Left lung (tissue), 10 donors: ENCODE measurements around the gene PBX4. TPM values are rescaled to one million over a fixed set of nuclear protein-coding genes. Genes with fewer than 3 reads are reported as not detected.

Source experiments
- ATAC-seq: fragments of 200-7000 bp; cut with Tn5 transposase; one replicate; pipeline ENCODE4 v1.9.1; 2020; ENCODE audit warnings: moderate library complexity
- DNase-seq, 4 donors: peaks; one replicate each; pipeline ENCODE4 v3.0.0-alpha.2; 2013 to 2020
- H3K27ac ChIP-seq, 2 donors: fragments of 200-600 bp; sonication (generic) in 1 of 2; one replicate each; pipeline versions ENCODE4 v1.5.0 to v1.8.0; 2020 to 2021
- H3K27me3 ChIP-seq, 2 donors: fragments of 200-600 bp; sonication (generic) in 1 of 2; one replicate each; pipeline versions ENCODE4 v1.5.0 to v1.8.0; 2020 to 2021
- H3K36me3 ChIP-seq, 2 donors: fragments of 200-600 bp; sonication (generic) in 1 of 2; one replicate each; pipeline versions ENCODE4 v1.5.0 to v1.8.0; 2020 to 2021
- H3K4me1 ChIP-seq, 2 donors: fragments of 200-600 bp; one replicate each; pipeline ENCODE4 v1.8.0; 2021
- H3K4me3 ChIP-seq, 2 donors: fragments of 200-600 bp; sonication (generic) in 1 of 2; one replicate each; pipeline versions ENCODE4 v1.5.0 to v1.8.0; 2020 to 2021; ENCODE audit warnings: mild to moderate bottlenecking in 1 of 2
- H3K9me3 ChIP-seq, 2 donors: fragments of 200-600 bp; sonication (generic) in 1 of 2; one replicate each; pipeline versions ENCODE4 v1.5.0 to v1.8.0; 2020 to 2021
- CTCF ChIP-seq, 2 donors: fragments of 200-600 bp; sonication (generic) in 1 of 2; IDR thresholded peaks; one replicate each; pipeline versions ENCODE4 v1.5.0 to v1.8.0; 2021; ENCODE audit warnings: antibody characterized with exemption in 2 of 2
- intact Hi-C, 2 donors: fragments of 100-400 bp; cut with DNase I; formaldehyde crosslinking; loops; one replicate each; pipeline versions ENCODE4 v1.11.2 to v1.14.2; 2022
- polyA plus RNA-seq, 6 donors: library from polyadenylated mRNA; unstranded; fragments of 120-200 nt; gene quantifications; one replicate each; pipeline ENCODE4 v1.2.1, GENCODE V29; 2013; ENCODE audit not compliant: insufficient read length in 6 of 6
- total RNA-seq, 2 donors: library from RNA; stranded (reverse); fragmentation: NEBNext Ultra II Directional; extraction: Animal tissue kit (Norgen Biotek cat#: 25700); gene quantifications; one replicate each; pipeline ENCODE4 v1.2.1, GENCODE V29; 2021
- donor health status: DM: no; HTN: yes; CAD: no.
- donor health status: DM: no; HTN: no; CAD: no.

The PBX4 gene
- total and polyA plus RNA-seq, 8 donors: 1.8 to 22.0 (median 16.1) TPM

- intact Hi-C loops: loop anchor here in 1 of 2 donors (5.0 to 10.0 kb wide), 2 partner anchors 114 to 422 kb away; no protein-coding TSS in a partner anchor
- no peak for DNase-seq
- Histone ChIP-seq H3K36me3 (peaks cover 0 to 17% of the 10 kb centered on the region in 2 donors), H3K27ac (no peak overlapping the region), H3K27me3 (peaks cover 5 to 16% of the 10 kb centered on the region in 2 donors), H3K9me3 (no peaks in the 10 kb centered on the region), H3K4me1 (peaks cover 3 to 12% of the 10 kb centered on the region in 2 donors), H3K4me3 (no peak overlapping the region)
- no peak for TF ChIP-seq CTCF (IDR thresholded peaks at IDR 0.05)
- no peak for ATAC-seq
These were observed 85.4 kb downstream of the PBX4 start for GRCh38 chr19:19532806-19533701.

GRCh38 chr19:19531951-19532805 lies 86.3 kb downstream of the PBX4 start:
- Histone ChIP-seq H3K4me1 (peaks cover 0 to 9% of the 10 kb centered on the region in 2 donors), H3K4me3 (no peak overlapping the region), H3K36me3 (peaks cover 0 to 26% of the 10 kb centered on the region in 2 donors), H3K27ac (no peak overlapping the region), H3K9me3 (no peaks in the 10 kb centered on the region), H3K27me3 (peaks cover 0 to 8% of the 10 kb centered on the region in 2 donors)
- intact Hi-C loops: loop anchor here in 1 of 2 donors (5.0 to 10.0 kb wide), 2 partner anchors 115 to 423 kb away; no protein-coding TSS in a partner anchor
- DNase-seq (peak; percentile 74 to 99 (median 80)), ATAC-seq (peak; percentile 87)
- peak; percentile 95 to 96 for TF ChIP-seq CTCF (IDR thresholded peaks at IDR 0.05)

- no peak for ATAC-seq
- intact Hi-C loops: loop anchor here in 1 of 2 donors (5.0 to 10.0 kb wide), 2 partner anchors 116 to 424 kb away; no protein-coding TSS in a partner anchor
- no peaks in the 10 kb centered on the region for H3K9me3 ChIP-seq
- H3K27ac ChIP-seq: no peak overlapping the region
- H3K4me3 ChIP-seq: no peak overlapping the region
- H3K27me3 ChIP-seq: no peaks in the 10 kb centered on the region
- peaks cover 0 to 9% of the 10 kb centered on the region in 2 donors for H3K4me1 ChIP-seq
- peaks cover 0 to 39% of the 10 kb centered on the region in 2 donors for H3K36me3 ChIP-seq
- no peak for DNase-seq
- TF ChIP-seq CTCF (IDR thresholded peaks at IDR 0.05): no peak
These were observed 87.6 kb downstream of the PBX4 start for GRCh38 chr19:19530889-19531288.

GRCh38 chr19:19530423-19530804 lies 88.1 kb downstream of the PBX4 start:
- H3K36me3 ChIP-seq: peaks cover 0 to 43% of the 10 kb centered on the region in 2 donors
- no peak for TF ChIP-seq CTCF (IDR thresholded peaks at IDR 0.05)
- DNase-seq: no peak
- no peak overlapping the region for H3K4me3 ChIP-seq
- H3K9me3 ChIP-seq: no peaks in the 10 kb centered on the region
- no peaks in the 10 kb centered on the region for H3K27me3 ChIP-seq
- intact Hi-C loops: loop anchor here in 1 of 2 donors (5.0 to 10.0 kb wide), 2 partner anchors 117 to 424 kb away; no protein-coding TSS in a partner anchor
- peaks cover 0 to 9% of the 10 kb centered on the region in 2 donors for H3K4me1 ChIP-seq
- no peak for ATAC-seq
- H3K27ac ChIP-seq: no peak overlapping the region
